Transverse colon (tissue), 3 donors: ENCODE data around the gene IL4R.

Experiments
- EP300 ChIP-seq: sonication (generic); formaldehyde crosslinking; IDR thresholded peaks from one replicate; pipeline ENCODE4 v1.6.1; 2017; ENCODE audit warnings: antibody characterized with exemption, low read depth
- POLR2A ChIP-seq: fragments of 450-650 bp; IDR thresholded peaks from one replicate; pipeline ENCODE4 v1.6.1; 2016; ENCODE audit warnings: antibody characterized with exemption, mild to moderate bottlenecking, moderate library complexity
- TF ChIP-seq, protein P1 (sequence below), 5 experiments: fragments of 200-600 bp in 3 of 5; fragments of 450-650 bp in 2 of 5; sonication (generic) in 3 of 5; IDR thresholded peaks; 1 replicate in 2 of 5; 2 replicates in 3 of 5; pipeline ENCODE4 v1.5.1; 2016 to 2017; ENCODE audit warnings: antibody characterized with exemption in 5 of 5, inconsistent platforms in 3 of 5, mild to moderate bottlenecking in 2 of 5, moderate library complexity in 1 of 5

GRCh38 chr16:27377666-27378485 lies 64.1 kb downstream of the IL4R start:
- TF ChIP-seq, protein P1, sequence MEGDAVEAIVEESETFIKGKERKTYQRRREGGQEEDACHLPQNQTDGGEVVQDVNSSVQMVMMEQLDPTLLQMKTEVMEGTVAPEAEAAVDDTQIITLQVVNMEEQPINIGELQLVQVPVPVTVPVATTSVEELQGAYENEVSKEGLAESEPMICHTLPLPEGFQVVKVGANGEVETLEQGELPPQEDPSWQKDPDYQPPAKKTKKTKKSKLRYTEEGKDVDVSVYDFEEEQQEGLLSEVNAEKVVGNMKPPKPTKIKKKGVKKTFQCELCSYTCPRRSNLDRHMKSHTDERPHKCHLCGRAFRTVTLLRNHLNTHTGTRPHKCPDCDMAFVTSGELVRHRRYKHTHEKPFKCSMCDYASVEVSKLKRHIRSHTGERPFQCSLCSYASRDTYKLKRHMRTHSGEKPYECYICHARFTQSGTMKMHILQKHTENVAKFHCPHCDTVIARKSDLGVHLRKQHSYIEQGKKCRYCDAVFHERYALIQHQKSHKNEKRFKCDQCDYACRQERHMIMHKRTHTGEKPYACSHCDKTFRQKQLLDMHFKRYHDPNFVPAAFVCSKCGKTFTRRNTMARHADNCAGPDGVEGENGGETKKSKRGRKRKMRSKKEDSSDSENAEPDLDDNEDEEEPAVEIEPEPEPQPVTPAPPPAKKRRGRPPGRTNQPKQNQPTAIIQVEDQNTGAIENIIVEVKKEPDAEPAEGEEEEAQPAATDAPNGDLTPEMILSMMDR (IDR thresholded peaks at IDR 0.05): no peak
- no peak for TF ChIP-seq POLR2A
- no peak for TF ChIP-seq EP300
